Keratinocyte (primary cell): ENCODE data around the gene FMN2. TPM values are rescaled to one million over a fixed set of nuclear protein-coding genes. Genes with fewer than 3 reads are reported as not detected.

Experiments
- DNase-seq: peaks from one replicate; pipeline ENCODE4 v3.0.0-alpha.2; 2011; ENCODE audit warnings: low read depth, missing footprints, low spot score
- FAIRE-seq: peaks from 2 replicates; lab custom pipeline; 2011; peaks lifted over from hg19 to GRCh38; lab: Jason Lieb, UNC
- H2AFZ ChIP-seq: 2 replicates; pipeline ENCODE4 v1.6.0; 2012; ENCODE audit warnings: low read length, control low read depth, inconsistent platforms; ENCODE audit not compliant: control insufficient read depth
- H3K27ac ChIP-seq: 2 replicates; pipeline ENCODE4 v1.5.1; 2011; ENCODE audit warnings: low read length; ENCODE audit not compliant: control insufficient read depth, insufficient read depth
- H3K27me3 ChIP-seq: 3 replicates; pipeline ENCODE4 v1.6.0; 2011; ENCODE audit warnings: low read length; ENCODE audit not compliant: control insufficient read depth, insufficient read depth; ENCODE audit errors: extremely low read depth
- H3K36me3 ChIP-seq, 2 experiments: 2 replicates in 1 of 2; 3 replicates in 1 of 2; pipeline ENCODE4 v1.5.1; 2011; ENCODE audit warnings: low read length in 2 of 2, mild to moderate bottlenecking in 1 of 2; ENCODE audit not compliant: control insufficient read depth in 2 of 2, insufficient read depth in 2 of 2; ENCODE audit errors: extremely low read depth in 1 of 2
- H3K4me1 ChIP-seq: 3 replicates; pipeline ENCODE4 v1.5.1; 2011; ENCODE audit warnings: low read length; ENCODE audit not compliant: control insufficient read depth, insufficient read depth; ENCODE audit errors: extremely low read depth
- H3K4me2 ChIP-seq: 3 replicates; pipeline ENCODE4 v1.6.0; 2011; ENCODE audit warnings: low read depth, low read length; ENCODE audit not compliant: control insufficient read depth, insufficient read depth; ENCODE audit errors: extremely low read depth
- H3K4me3 ChIP-seq, 3 experiments: fragments of 200-600 bp in 1 of 3; sonication (generic) in 1 of 3; 2 replicates in 2 of 3; 3 replicates in 1 of 3; pipeline ENCODE4 v1.5.1; 2011 to 2016; ENCODE audit warnings: low read length in 3 of 3, mild to moderate bottlenecking in 3 of 3, control low read depth in 2 of 3, inconsistent platforms in 1 of 3, low read depth in 1 of 3, mixed read lengths in 1 of 3, mixed run types in 1 of 3, moderate library complexity in 1 of 3; ENCODE audit not compliant: control insufficient read depth in 2 of 3, insufficient read depth in 2 of 3; ENCODE audit errors: extremely low read depth in 1 of 3
- H3K79me2 ChIP-seq: 2 replicates; pipeline ENCODE4 v1.6.0; 2012; ENCODE audit warnings: low read length; ENCODE audit not compliant: control insufficient read depth, insufficient read depth
- H3K9ac ChIP-seq: 3 replicates; pipeline ENCODE4 v1.6.0; 2011; ENCODE audit warnings: low read length; ENCODE audit not compliant: control insufficient read depth, insufficient read depth; ENCODE audit errors: extremely low read depth
- H3K9me1 ChIP-seq: 3 replicates; pipeline ENCODE4 v1.6.0; 2011; ENCODE audit warnings: low read length; ENCODE audit not compliant: control insufficient read depth, insufficient read depth; ENCODE audit errors: extremely low read depth
- H3K9me3 ChIP-seq: 2 replicates; pipeline ENCODE4 v1.5.1; 2012; ENCODE audit warnings: low read depth, low read length; ENCODE audit not compliant: control insufficient read depth
- H4K20me1 ChIP-seq: 3 replicates; pipeline ENCODE4 v1.6.0; 2011; ENCODE audit warnings: low read length; ENCODE audit not compliant: control insufficient read depth, insufficient read depth; ENCODE audit errors: extremely low read depth
- EZH2 ChIP-seq: IDR thresholded peaks from one replicate; pipeline ENCODE4 v1.6.1; 2012; ENCODE audit warnings: inconsistent platforms, mild to moderate bottlenecking, low read length, moderate library complexity
- dilution Hi-C: fragments of 300-500 bp; cut with MboI; formaldehyde crosslinking; loops from one replicate; pipeline ENCODE4 v1.7.0; 2020; ENCODE audit warnings: low sequenced_read_pairs; ENCODE audit not compliant: extremely low pct_ligation_motif_present
- polyA plus RNA-seq, 5 experiments: library from polyadenylated mRNA; depleted of rRNA in 3 of 5; stranded (reverse) in 3 of 5; stranded (forward) in 1 of 5; unstranded in 1 of 5; fragments of >200 nt; gene quantifications; 1 replicate in 1 of 5; 2 replicates in 3 of 5; 3 replicates in 1 of 5; pipeline versions ENCODE4 v1.2.1 to v1.2.3, GENCODE V29; 2011 to 2012; ENCODE audit warnings: missing spikeins in 2 of 5, low read depth in 1 of 5, low replicate concordance in 1 of 5
- TF ChIP-seq, protein P1 (sequence below), 3 experiments: IDR thresholded peaks in 1 of 3; conservative IDR thresholded peaks in 1 of 3; optimal IDR thresholded peaks in 1 of 3; 2 replicates in 2 of 3; 3 replicates in 1 of 3; pipeline versions ENCODE3 to v1.5.1; 2011; ENCODE audit warnings: low read length in 3 of 3, mild to moderate bottlenecking in 3 of 3, moderate library complexity in 2 of 3, control low read depth in 1 of 3, inconsistent platforms in 1 of 3; ENCODE audit not compliant: insufficient read depth in 2 of 3; ENCODE audit errors: extremely low read depth in 1 of 3

Gene FMN2
- polyA plus RNA-seq, 1 donor (not counting 4 experiments of a cell fraction or from before 2014, with no cell fraction given): not detected

DNA sequence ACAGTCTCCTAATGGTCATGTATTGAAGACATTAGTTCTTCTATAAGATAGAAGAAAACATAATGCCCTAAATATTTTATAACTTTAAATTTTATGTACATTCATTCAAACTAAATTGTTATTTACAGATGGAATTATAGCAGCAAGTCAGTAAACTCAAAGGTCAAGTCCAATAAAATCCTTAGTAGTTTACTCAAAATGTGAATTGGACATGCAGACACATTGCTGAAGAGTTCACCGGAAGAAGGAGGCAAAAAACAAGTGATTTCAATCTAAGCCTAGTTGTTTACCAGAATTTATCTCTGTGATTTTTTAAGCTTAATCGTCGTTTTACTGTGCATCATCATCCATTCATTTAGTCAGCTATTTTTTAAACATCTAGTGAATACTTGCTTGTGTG is 370.6 kb downstream of the FMN2 start:
- Histone ChIP-seq H3K4me3 (no peak overlapping the region), H3K9ac (no peak overlapping the region), H4K20me1 (no peaks in the 10 kb centered on the region), H2AFZ (no peak overlapping the region), H3K79me2 (no peaks in the 10 kb centered on the region), H3K4me1 (no peaks in the 10 kb centered on the region), H3K36me3 (no peaks in the 10 kb centered on the region), H3K9me3 (peaks cover 4% of the 10 kb centered on the region), H3K27me3 (no peaks in the 10 kb centered on the region), H3K9me1 (no peaks in the 10 kb centered on the region), H3K27ac (no peak overlapping the region), H3K4me2 (no peak overlapping the region)
- TF ChIP-seq, protein P1, sequence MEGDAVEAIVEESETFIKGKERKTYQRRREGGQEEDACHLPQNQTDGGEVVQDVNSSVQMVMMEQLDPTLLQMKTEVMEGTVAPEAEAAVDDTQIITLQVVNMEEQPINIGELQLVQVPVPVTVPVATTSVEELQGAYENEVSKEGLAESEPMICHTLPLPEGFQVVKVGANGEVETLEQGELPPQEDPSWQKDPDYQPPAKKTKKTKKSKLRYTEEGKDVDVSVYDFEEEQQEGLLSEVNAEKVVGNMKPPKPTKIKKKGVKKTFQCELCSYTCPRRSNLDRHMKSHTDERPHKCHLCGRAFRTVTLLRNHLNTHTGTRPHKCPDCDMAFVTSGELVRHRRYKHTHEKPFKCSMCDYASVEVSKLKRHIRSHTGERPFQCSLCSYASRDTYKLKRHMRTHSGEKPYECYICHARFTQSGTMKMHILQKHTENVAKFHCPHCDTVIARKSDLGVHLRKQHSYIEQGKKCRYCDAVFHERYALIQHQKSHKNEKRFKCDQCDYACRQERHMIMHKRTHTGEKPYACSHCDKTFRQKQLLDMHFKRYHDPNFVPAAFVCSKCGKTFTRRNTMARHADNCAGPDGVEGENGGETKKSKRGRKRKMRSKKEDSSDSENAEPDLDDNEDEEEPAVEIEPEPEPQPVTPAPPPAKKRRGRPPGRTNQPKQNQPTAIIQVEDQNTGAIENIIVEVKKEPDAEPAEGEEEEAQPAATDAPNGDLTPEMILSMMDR (optimal IDR thresholded peaks at IDR 0.05 in 1 of 3, IDR thresholded peaks at IDR 0.05 in 1 of 3, conservative IDR thresholded peaks at IDR 0.05 in 1 of 3; ENCODE audit: extremely low read depth in 1 of 3, insufficient read depth in 2 of 3, low read length in 3 of 3): no peak
- TF ChIP-seq EZH2: no peak
- no peak for DNase-seq
- FAIRE-seq: no peak
- dilution Hi-C loops: no loop called here

DNA sequence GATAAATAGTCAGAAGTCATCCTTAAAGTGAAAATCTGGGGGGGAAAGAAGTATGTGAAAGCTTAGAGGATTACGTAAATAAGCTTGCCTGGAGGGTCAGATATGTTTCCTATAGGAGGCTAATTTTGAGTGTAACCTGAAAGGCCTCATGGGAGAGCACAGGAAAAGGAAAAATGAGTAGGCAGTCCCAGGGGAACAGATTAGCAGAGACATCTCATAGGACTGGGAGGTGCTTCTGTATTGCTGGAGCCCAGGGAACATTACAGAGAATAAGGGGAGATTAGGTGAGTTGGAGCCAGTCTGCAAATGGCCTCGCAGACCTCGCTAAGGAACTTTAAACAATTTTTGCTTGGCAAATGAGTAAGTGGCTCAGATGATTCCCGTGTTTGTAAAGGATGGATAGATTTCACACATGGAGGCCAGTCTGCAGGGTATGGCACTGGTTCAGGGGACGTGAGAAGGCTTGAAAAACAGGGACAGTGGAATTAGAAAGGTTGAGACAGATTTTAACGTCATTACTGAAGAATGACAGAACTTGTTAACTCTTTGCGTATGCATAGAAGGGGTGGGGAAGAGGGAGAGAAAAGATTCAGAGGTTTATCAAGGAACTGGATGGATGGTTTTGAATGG is 371.2 kb downstream of the FMN2 start:
- FAIRE-seq (no peak), DNase-seq (no peak)
- dilution Hi-C loops: no loop called here
- H3K9me3 ChIP-seq: peaks cover 1% of the 10 kb centered on the region
- H3K4me1 ChIP-seq: no peaks in the 10 kb centered on the region
- no peaks in the 10 kb centered on the region for H3K36me3 ChIP-seq
- no peaks in the 10 kb centered on the region for H3K27me3 ChIP-seq
- no peak overlapping the region for H3K27ac ChIP-seq
- TF ChIP-seq, protein P1 (optimal IDR thresholded peaks at IDR 0.05 in 1 of 3, IDR thresholded peaks at IDR 0.05 in 1 of 3, conservative IDR thresholded peaks at IDR 0.05 in 1 of 3; ENCODE audit: extremely low read depth in 1 of 3, insufficient read depth in 2 of 3, low read length in 3 of 3): no peak
- no peak for TF ChIP-seq EZH2
- no peak overlapping the region for H3K9ac ChIP-seq
- H3K4me3 ChIP-seq: no peak overlapping the region
- no peaks in the 10 kb centered on the region for H4K20me1 ChIP-seq
- H3K79me2 ChIP-seq: no peaks in the 10 kb centered on the region
- no peak overlapping the region for H2AFZ ChIP-seq
- H3K9me1 ChIP-seq: no peaks in the 10 kb centered on the region
- H3K4me2 ChIP-seq: no peak overlapping the region
